A549 (cell line): Measurements from ENCODE around the gene ELOVL6.

Experiments
- BHLHE40 ChIP-seq: IDR thresholded peaks from 2 replicates; pipeline ENCODE4 v1.6.1; 2012; ENCODE audit warnings: low read depth, low read length, inconsistent platforms
- CTCF ChIP-seq: fragments of >200 bp; sonication (Bioruptor Twin); formaldehyde crosslinking; IDR thresholded peaks from 3 replicates; pipeline ENCODE4 v1.5.1; 2016
- EP300 ChIP-seq, 2 experiments: fragments of >200 bp; sonication (Bioruptor Twin); formaldehyde crosslinking; IDR thresholded peaks; 2 replicates in 1 of 2; 3 replicates in 1 of 2; pipeline ENCODE4 v1.6.1; 2016 to 2017
- HOXA7 ChIP-seq: fragments of 250-450 bp; sonication (Bioruptor Pico); IDR thresholded peaks from 2 replicates; pipeline ENCODE4 v1.5.0; 2020; ENCODE audit warnings: mild to moderate bottlenecking, moderate library complexity
- JUN ChIP-seq, 2 experiments: fragments of >200 bp; sonication (Bioruptor Twin); formaldehyde crosslinking; IDR thresholded peaks; 2 replicates in 1 of 2; 3 replicates in 1 of 2; pipeline ENCODE4 v1.6.1; 2016 to 2017
- MYC ChIP-seq: IDR thresholded peaks from 2 replicates; pipeline ENCODE4 v1.6.1; 2012; ENCODE audit warnings: mild to moderate bottlenecking, inconsistent platforms, low read length, improper control_type of control experiment, borderline replicate concordance
- POLR2AphosphoS2 ChIP-seq: conservative IDR thresholded peaks from 2 replicates; pipeline ENCODE4 v1.6.1; 2012; ENCODE audit warnings: low read length, improper control_type of control experiment, inconsistent platforms
- RAD21 ChIP-seq, 2 experiments: fragments of >200 bp in 1 of 2; sonication (Bioruptor Twin) in 1 of 2; formaldehyde crosslinking in 1 of 2; IDR thresholded peaks in 1 of 2; conservative IDR thresholded peaks in 1 of 2; 2 replicates in 1 of 2; 3 replicates in 1 of 2; pipeline ENCODE4 v1.6.1; 2012 to 2018; ENCODE audit warnings: inconsistent platforms in 1 of 2
- RARB ChIP-seq: fragments of 250-450 bp; sonication (Bioruptor Pico); IDR thresholded peaks from 2 replicates; pipeline ENCODE4 v1.8.0; 2021; ENCODE audit warnings: mild to moderate bottlenecking, moderate library complexity
- REST ChIP-seq: fragments of 200-600 bp; sonication (generic); IDR thresholded peaks from 2 replicates; pipeline ENCODE4 v1.6.1; 2016; ENCODE audit warnings: antibody characterized with exemption, mild to moderate bottlenecking, moderate library complexity
- SREBF2 ChIP-seq: fragments of 450-650 bp; IDR thresholded peaks from 2 replicates; pipeline ENCODE4 v1.6.1; 2014; ENCODE audit warnings: mild to moderate bottlenecking, moderate library complexity

DNA sequence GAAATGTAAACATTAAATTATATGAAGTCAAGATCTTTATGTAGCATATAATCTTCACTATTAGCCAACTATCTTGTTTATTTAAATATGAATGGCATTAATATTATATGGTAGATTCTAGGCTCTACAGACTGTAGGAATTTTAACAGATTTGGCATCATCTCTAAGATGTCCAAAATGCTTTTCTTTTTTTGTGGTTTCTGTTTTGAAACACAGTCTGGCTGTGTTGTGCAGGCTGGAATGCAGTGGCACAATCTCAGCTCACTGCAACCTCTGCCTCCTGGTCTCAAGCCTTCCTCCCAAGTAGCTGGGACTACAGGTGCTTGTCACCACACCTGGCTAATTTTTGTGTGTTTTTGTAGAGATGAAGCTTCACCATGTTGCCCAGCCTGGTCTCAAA, 76.2 kb downstream of the ELOVL6 start:
- TF ChIP-seq BHLHE40 (no peak), JUN (IDR thresholded peaks at IDR 0.05) (no peak), CTCF (no peak), RAD21 (conservative IDR thresholded peaks at IDR 0.05 in 1 of 2, IDR thresholded peaks at IDR 0.05 in 1 of 2) (no peak), RARB (CRISPR knock-in tag) (no peak), EP300 (IDR thresholded peaks at IDR 0.05) (no peak), POLR2AphosphoS2 (no peak), REST (no peak), MYC (no peak), HOXA7 (no peak), SREBF2 (no peak)
